GM19025 (cell line): ENCODE measurements around the gene DNAH17.

Experiments
- ATAC-seq: cut with Tn5 transposase; IDR thresholded peaks from one replicate; pipeline ENCODE4 v1.9.1; 2021; ENCODE audit warnings: mild to moderate bottlenecking, low read depth, moderate library complexity; ENCODE audit not compliant: unreplicated experiment

DNAH17 gene

GRCh38 chr17:78461799-78462053 is 115.5 kb downstream of the DNAH17 start:
- no peak for ATAC-seq

- ATAC-seq, result no peak
These were observed 116.0 kb downstream of the DNAH17 start for GRCh38 chr17:78460951-78461798.

DNA sequence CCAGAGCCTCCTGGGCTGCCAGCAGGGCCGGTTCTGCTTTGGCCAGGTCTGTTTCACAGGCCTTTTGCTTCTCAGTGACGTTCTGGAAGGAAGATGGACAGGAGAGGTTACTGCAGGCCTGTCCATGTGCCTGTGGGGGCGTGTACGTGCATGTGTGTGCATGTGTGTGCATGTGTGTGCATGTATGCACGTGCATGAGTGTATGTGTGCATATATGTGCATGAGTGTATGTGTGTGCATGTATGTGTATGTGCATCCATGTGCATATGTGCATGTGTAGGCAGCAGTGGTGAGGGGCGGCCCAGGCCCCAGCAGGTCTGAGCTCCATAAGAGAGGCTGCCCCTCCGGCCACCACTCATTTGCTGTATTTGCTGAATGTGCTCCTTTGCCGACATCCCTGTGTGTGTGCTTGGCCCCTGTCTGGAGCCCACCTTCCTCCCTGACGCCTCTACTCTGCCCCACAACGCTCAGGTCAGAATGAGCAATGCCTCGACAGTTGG is 117.0 kb downstream of the DNAH17 start:
- ATAC-seq, result no peak

DNA sequence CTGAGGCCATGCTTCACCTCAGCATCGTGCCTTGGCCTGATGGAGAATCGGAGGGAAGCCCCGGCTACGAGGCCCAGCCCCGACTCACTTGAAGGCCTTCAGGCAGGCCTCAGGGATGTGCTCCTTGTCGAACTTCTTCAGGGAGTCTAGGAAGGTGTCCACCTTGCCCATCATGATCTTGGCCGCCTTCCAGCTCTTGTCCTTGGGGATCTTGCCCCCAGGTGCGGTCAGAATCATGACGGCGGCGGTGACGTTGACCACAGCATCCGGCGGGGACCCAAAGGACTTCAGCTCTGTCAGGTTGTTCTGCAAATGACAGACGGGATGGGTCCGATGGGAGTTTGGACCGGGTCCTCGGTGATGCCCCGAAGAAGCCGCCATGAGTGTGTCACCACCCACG is 117.5 kb downstream of the DNAH17 start:
- ATAC-seq, result no peak

- no peak for ATAC-seq
These were observed 118.4 kb downstream of the DNAH17 start for GRCh38 chr17:78458736-78459335.

DNA sequence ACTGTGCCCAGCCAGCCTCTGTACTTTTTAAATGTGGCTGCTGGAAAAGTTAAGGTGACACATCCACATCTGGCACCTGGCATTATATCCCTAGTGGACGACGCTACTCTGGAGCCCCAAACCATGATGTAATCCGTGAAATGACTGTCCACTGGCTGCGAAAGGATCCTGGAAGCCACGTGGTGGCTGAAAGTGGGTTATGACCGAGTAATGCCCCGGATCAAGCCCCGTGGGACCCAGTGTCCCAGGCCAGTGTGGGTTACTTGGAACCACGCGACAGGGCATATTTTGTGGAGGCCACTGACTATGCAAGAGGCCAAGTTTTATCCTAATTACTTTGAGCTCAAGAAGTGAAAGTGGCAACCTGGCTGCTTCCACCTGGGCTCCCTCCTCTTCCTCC is 119.1 kb downstream of the DNAH17 start:
- ATAC-seq, result no peak

DNA sequence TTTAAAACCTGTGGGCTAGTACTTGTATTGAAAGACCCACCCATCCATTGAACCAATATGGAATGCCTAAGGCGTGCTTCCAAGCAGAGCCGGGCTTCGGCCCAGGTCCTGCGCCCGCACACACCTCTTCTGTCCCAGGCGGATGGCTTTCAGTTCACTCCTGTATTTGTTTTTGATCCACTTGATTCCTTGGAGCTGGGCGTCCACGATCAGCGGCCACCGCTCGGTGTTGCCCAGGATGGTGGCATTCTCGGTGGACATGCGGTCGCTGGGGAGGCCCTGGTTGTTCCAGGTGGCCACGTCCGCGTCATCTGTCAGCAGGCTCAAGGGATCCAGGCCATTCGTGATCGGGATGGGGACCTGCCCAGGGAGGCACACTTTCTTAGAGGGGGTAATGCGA is 122.8 kb downstream of the DNAH17 start:
- ATAC-seq, result no peak

DNA sequence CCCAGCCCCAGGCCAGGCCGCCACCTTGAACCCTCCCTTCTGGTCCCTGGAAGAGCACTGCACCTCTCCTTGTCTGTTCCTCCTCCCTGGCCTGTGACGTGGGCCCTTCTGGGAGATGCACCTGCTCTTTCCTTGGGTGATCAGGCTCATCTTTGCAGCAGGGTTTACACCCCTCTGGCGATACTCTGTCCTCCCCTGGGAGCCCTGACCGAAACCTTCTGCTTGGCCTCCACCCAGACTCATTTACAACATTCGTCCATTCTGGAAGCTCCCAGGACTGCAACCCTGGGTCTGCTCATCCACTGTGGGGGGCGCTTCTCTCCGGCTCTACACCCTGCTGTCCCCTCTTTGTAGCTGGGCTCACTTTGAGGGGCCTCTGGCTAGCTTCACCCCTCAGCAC is 125.4 kb downstream of the DNAH17 start:
- ATAC-seq, result no peak

GRCh38 chr17:78450696-78451345 is 126.4 kb downstream of the DNAH17 start:
- ATAC-seq, result no peak

- ATAC-seq, result no peak
These were observed 127.1 kb downstream of the DNAH17 start for GRCh38 chr17:78449983-78450595.

DNA sequence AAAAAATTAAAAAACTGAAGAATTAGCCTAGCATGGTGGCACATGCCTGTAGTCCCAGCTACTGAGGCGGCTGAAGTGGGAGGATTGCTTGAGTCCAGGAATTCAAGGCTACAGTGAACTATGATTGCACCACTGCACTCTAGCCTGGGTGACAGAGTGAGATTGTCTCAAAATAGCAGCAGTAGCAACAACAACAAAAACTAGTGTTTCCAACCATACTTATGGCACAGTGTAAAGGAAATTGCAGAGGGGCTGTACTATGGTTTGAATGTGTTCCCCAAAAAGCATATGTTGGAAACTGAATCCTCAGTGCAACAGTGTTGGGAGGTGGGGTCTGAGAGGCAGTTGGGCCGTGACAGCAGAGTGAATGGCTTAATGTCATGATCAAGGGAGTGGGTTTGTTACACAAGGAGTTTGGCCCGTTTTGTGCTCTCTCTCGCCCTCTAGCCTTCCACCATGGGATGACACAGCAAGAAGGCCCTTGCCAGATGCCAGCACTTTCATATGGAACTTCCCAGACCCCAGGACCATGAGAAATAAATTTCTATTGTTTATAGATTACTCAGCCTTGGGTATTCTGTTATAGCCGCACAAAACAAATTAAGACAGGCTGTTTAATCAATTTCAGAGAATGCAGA is 128.7 kb downstream of the DNAH17 start:
- no peak for ATAC-seq

DNA sequence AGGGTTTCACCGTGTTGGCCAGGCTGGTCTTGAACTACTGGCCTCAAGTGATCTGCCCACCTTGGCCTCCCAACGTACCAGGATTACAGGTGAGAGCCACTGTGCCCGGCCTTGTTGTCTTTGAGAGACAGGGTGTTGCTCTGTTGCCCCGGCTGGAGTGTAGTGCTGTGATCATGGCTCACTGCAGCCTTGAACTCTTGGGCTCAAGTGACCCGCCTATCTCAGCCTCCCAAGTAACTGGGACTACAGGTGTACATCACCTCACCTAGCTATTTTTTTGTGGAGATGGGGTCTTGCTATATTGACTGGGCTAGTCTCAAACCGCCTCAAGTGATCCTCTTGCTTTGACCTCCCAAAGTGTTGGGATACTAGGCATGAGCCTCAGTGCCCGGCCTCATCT is 130.4 kb downstream of the DNAH17 start:
- no peak for ATAC-seq

GRCh38 chr17:78444392-78444791 is 132.8 kb downstream of the DNAH17 start:
- ATAC-seq, result no peak

DNA sequence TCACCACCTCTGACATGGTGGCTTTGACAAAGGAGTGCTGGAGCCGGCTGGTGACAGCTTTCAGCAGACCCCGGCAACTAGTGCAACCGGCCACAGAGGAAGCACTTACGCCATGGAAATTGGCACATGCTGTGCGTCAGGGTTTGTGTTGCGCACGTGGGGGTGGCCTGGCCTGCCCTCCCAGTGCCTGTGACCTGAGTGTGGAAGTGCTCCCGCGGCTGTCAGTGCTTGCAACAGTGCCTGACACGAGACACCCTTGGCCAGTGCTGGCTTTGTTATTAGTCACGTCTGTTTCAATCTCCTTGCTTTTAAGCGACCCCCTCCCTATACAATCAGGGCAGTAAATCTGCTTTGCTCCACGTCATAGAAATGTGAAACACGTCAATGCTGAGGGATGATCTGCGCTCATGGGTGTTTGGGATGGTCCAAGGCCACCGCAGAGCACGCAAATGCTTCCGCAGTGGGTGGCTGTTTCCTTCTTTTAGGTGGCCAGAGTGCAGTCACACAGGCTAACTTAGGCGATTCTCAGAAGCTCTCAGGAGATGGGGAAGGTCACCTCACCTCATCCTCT is 134.5 kb downstream of the DNAH17 start:
- ATAC-seq, result no peak

- ATAC-seq, result no peak
These were observed 135.8 kb downstream of the DNAH17 start for GRCh38 chr17:78441271-78441971.

GRCh38 chr17:78438694-78439325 is 138.4 kb downstream of the DNAH17 start:
- no peak for ATAC-seq

GRCh38 chr17:78438271-78438691 is 138.9 kb downstream of the DNAH17 start:
- ATAC-seq, result no peak

- ATAC-seq, result no peak
These were observed 139.6 kb downstream of the DNAH17 start for GRCh38 chr17:78437508-78438169.
